T-cell (primary cell): ENCODE measurements around the gene CFAP92. TPM values are rescaled to one million over a fixed set of nuclear protein-coding genes. Genes with fewer than 3 reads are reported as not detected.
"Not testable (repeated sequence)": the region's sequence is repeated elsewhere in the genome, so short reads cannot be mapped to it uniquely, and the experiment has no call there.

Experiments used
- ATAC-seq, 4 experiments: fragments of 200-7000 bp in 3 of 4; fragments of 150-1000 bp in 1 of 4; cut with Tn5 transposase; replicated peaks in 1 of 4; 1 replicate in 3 of 4; 2 replicates in 1 of 4; pipeline ENCODE4 v1.10.0; 2021; ENCODE audit warnings: moderate library complexity in 3 of 4, mild to moderate bottlenecking in 2 of 4, moderate number of reproducible peaks in 1 of 4
- CTCF ChIA-PET, 2 donors: fragments of 300-600 bp; sonication (Branson Sonifier 250); formaldehyde crosslinking; loops; one replicate each; lab custom pipeline; 2022; ENCODE audit warnings: antibody characterized with exemption in 2 of 2; lab: Charles Lee
- POLR2A ChIA-PET, 2 donors: fragments of 300-600 bp; sonication (Branson Sonifier 250); formaldehyde crosslinking; loops; one replicate each; lab custom pipeline; 2022; ENCODE audit warnings: antibody characterized with exemption in 2 of 2; lab: Charles Lee
- DNase-seq, 35 experiments: peaks; one replicate each; pipeline versions ENCODE4 v3.0.0 to v3.0.0-alpha.2; 2013 to 2023
- H3K27ac ChIP-seq: one replicate; pipeline ENCODE4 v1.5.1; 2013; ENCODE audit warnings: low read length
- H3K27me3 ChIP-seq, 2 experiments: replicated peaks in 1 of 2; 1 replicate in 1 of 2; 2 replicates in 1 of 2; pipeline versions ENCODE4 v1.6.1 to v1.7.0; 2013; ENCODE audit warnings: low read length in 1 of 2, mixed read lengths in 1 of 2; ENCODE audit not compliant: control insufficient read depth in 2 of 2, insufficient read depth in 2 of 2; ENCODE audit errors: extremely low read depth in 1 of 2
- H3K36me3 ChIP-seq, 2 donors: 1 replicate in 1 of 2; 2 replicates in 1 of 2; pipeline versions ENCODE4 v1.6.1 to v1.7.0; 2013; ENCODE audit warnings: low read length in 1 of 2; ENCODE audit not compliant: control insufficient read depth in 2 of 2, insufficient read depth in 1 of 2; ENCODE audit errors: extremely low read depth in 1 of 2
- H3K4me1 ChIP-seq, 2 experiments: 1 replicate in 1 of 2; 2 replicates in 1 of 2; pipeline versions ENCODE4 v1.6.1 to v1.7.0; 2013; ENCODE audit warnings: low read length in 2 of 2, mixed read lengths in 1 of 2; ENCODE audit not compliant: insufficient read depth in 2 of 2, control insufficient read depth in 1 of 2; ENCODE audit errors: extremely low read depth in 1 of 2
- H3K4me3 ChIP-seq, 2 donors: 1 replicate in 1 of 2; 2 replicates in 1 of 2; pipeline versions ENCODE4 v1.5.1 to v1.7.0; 2013; ENCODE audit warnings: mild to moderate bottlenecking in 2 of 2, low read length in 1 of 2, moderate library complexity in 1 of 2; ENCODE audit not compliant: control insufficient read depth in 1 of 2; ENCODE audit errors: extremely low read depth in 1 of 2
- H3K9me3 ChIP-seq: 2 replicates; pipeline ENCODE4 v1.7.0; 2013
- H3K27ac Mint-ChIP-seq, 2 donors: one replicate each; pipeline ENCODE4 v1.8.0; 2020 to 2021; ENCODE audit warnings: mild to moderate bottlenecking in 2 of 2, mixed read lengths in 2 of 2
- H3K27me3 Mint-ChIP-seq, 2 donors: one replicate each; pipeline ENCODE4 v1.8.0; 2021 to 2022; ENCODE audit warnings: mixed read lengths in 2 of 2
- H3K36me3 Mint-ChIP-seq: one replicate; pipeline ENCODE4 v1.8.0; 2021; ENCODE audit warnings: mixed read lengths
- H3K4me1 Mint-ChIP-seq, 3 donors: one replicate each; pipeline ENCODE4 v1.8.0; 2020 to 2022; ENCODE audit warnings: mixed read lengths in 3 of 3, mild to moderate bottlenecking in 1 of 3
- H3K4me3 Mint-ChIP-seq, 3 donors: one replicate each; pipeline ENCODE4 v1.8.0; 2020 to 2022; ENCODE audit warnings: mild to moderate bottlenecking in 3 of 3, mixed read lengths in 3 of 3, moderate library complexity in 3 of 3
- H3K9me3 Mint-ChIP-seq, 3 donors: one replicate each; pipeline ENCODE4 v1.8.0; 2020 to 2022; ENCODE audit warnings: mixed read lengths in 3 of 3
- WGBS: methylation state at CpG from one replicate; pipeline ENCODE4 v1.1.5; 2013; ENCODE audit warnings: missing lambda C conversion rate; ENCODE audit not compliant: insufficient coverage; 5-methylcytosine and 5-hydroxymethylcytosine counted together
- total RNA-seq, 35 experiments: library from RNA in 6 of 35; stranded (reverse) in 6 of 35; fragments of 120-200 nt in 1 of 35; gene quantifications; one replicate each; pipeline versions ENCODE4 v1.2.1 to v1.2.4 and lab custom pipeline; 2013 to 2026

CFAP92 gene
- total RNA-seq, 5 donors from 2014 or later (not counting 1 experiment from before 2014, with no cell fraction given), result 0.13 to 0.49 (median 0.26) TPM

DNA sequence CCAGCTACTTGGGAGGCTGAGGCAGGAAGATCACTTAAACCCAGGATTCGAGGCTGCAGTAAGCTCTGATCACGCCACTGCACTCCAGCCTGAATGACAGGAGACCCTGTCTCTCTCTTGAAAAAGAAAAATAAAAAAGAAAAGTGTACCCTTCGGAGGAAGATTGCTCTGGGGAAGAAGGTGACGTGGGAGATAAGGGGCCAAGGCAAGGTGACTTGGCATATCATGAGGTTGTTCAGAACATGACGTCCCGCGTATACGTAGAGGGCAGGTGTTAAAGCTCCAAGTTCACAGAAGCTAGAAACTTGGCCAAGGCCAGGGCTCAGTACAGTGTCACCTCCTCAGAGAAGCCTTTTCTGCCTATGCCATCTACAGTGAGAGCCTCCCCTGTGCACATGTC lies 121.1 kb downstream of the CFAP92 start:
- ATAC-seq (no peak), DNase-seq (no peak)
- Mint-ChIP-seq H3K36me3 (no peaks in the 10 kb centered on the region), H3K4me1 (peaks cover 15 to 17% (median 16%) of the 10 kb centered on the region in 3 donors), H3K9me3 (no peaks in the 10 kb centered on the region), H3K27me3 (no peaks in the 10 kb centered on the region), H3K27ac (no peak overlapping the region), H3K4me3 (no peak overlapping the region)
- H3K36me3 ChIP-seq, result no peaks in the 10 kb centered on the region
- no peak overlapping the region for H3K27ac ChIP-seq
- ChIA-PET POLR2A (no interaction called here), CTCF (no interaction called here)
- no peak overlapping the region for H3K4me3 ChIP-seq
- no peaks in the 10 kb centered on the region for H3K9me3 ChIP-seq
- WGBS, result 89% methylated on average over 8 of the region's 8 CpGs
- no peaks in the 10 kb centered on the region for H3K27me3 ChIP-seq
- peaks cover 3 to 9% of the 10 kb centered on the region in 2 experiments for H3K4me1 ChIP-seq

DNA sequence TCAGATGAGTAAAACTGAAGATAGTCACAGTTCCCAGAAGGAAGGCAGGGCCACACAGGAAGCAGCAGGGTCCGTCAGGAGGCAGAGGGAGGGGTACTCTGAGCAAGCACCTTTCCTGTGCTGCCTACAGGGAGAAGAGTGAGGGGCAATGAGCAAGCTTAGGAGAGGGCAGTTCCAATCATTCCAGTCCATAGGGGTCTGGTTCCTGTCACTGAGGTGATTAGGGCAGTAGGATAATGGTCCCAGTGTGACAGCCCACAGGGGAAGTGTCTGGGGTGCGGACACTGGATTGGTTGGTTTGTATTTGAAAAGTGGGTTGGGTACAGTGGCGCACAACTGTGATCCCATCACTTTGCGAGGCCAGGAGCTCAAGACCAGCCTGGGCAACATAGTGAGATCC lies 121.6 kb downstream of the CFAP92 start:
- no peaks in the 10 kb centered on the region for H3K9me3 Mint-ChIP-seq
- H3K36me3 Mint-ChIP-seq, result no peaks in the 10 kb centered on the region
- H3K9me3 ChIP-seq, result no peaks in the 10 kb centered on the region
- no peak for DNase-seq
- H3K4me1 Mint-ChIP-seq, result peaks cover 11 to 12% (median 11%) of the 10 kb centered on the region in 3 donors
- H3K27ac Mint-ChIP-seq, result no peak overlapping the region
- peaks cover 3 to 9% of the 10 kb centered on the region in 2 experiments for H3K4me1 ChIP-seq
- no peak for ATAC-seq
- ChIA-PET POLR2A (interaction anchor here in 1 of 2 donors (0.7 kb wide), 1 partner anchor 101 kb away, joined by 4 read pairs; no protein-coding TSS in a partner anchor), CTCF (no interaction called here)
- H3K27me3 Mint-ChIP-seq, result no peaks in the 10 kb centered on the region
- no peak overlapping the region for H3K27ac ChIP-seq
- no peaks in the 10 kb centered on the region for H3K36me3 ChIP-seq
- 71% methylated on average over 2 of the region's 4 CpGs for WGBS
- H3K4me3 Mint-ChIP-seq, result no peak overlapping the region
- H3K4me3 ChIP-seq, result no peak overlapping the region
- H3K27me3 ChIP-seq, result peaks cover 0 to 3% of the 10 kb centered on the region in 2 experiments

DNA sequence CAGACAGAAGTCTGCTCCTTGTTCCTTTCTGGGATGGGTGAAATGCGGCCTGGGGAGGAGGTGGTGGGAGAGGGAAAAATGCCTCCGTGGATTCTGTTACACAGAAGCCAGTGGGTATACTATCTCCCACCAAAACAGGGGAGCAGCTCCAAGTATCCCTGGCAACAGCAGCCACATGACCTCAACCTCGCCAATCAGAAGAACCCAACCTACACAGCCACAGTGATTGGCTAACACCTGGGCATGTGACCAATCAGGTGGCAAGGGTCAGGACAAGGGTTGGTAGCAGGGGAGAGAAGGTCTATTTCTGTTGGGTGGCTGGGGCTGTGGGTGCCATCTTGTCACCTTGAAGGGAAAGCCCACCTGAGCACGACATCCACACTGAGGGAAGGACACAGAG lies 123.5 kb downstream of the CFAP92 start:
- POLR2A ChIA-PET, result interaction anchor here (0.5 to 0.6 kb wide), 2 partner anchors 129 to 285 kb away, joined by 3 to 6 read pairs; no protein-coding TSS in a partner anchor
- Mint-ChIP-seq H3K4me3 (no peak overlapping the region), H3K27me3 (no peaks in the 10 kb centered on the region), H3K4me1 (peaks cover 2 to 3% (median 2%) of the 10 kb centered on the region in 3 donors), H3K9me3 (no peaks in the 10 kb centered on the region), H3K36me3 (no peaks in the 10 kb centered on the region), H3K27ac (no peak overlapping the region)
- H3K9me3 ChIP-seq, result no peaks in the 10 kb centered on the region
- H3K4me3 ChIP-seq, result no peak overlapping the region
- H3K27me3 ChIP-seq, result peaks cover 0 to 3% of the 10 kb centered on the region in 2 experiments
- ATAC-seq (no peak), DNase-seq (no peak)
- peaks cover 0 to 2% of the 10 kb centered on the region in 2 experiments for H3K4me1 ChIP-seq
- H3K36me3 ChIP-seq, result no peaks in the 10 kb centered on the region
- CTCF ChIA-PET, result no interaction called here
- WGBS, result 83% methylated on average over 1 of the region's 4 CpGs
- no peak overlapping the region for H3K27ac ChIP-seq

DNA sequence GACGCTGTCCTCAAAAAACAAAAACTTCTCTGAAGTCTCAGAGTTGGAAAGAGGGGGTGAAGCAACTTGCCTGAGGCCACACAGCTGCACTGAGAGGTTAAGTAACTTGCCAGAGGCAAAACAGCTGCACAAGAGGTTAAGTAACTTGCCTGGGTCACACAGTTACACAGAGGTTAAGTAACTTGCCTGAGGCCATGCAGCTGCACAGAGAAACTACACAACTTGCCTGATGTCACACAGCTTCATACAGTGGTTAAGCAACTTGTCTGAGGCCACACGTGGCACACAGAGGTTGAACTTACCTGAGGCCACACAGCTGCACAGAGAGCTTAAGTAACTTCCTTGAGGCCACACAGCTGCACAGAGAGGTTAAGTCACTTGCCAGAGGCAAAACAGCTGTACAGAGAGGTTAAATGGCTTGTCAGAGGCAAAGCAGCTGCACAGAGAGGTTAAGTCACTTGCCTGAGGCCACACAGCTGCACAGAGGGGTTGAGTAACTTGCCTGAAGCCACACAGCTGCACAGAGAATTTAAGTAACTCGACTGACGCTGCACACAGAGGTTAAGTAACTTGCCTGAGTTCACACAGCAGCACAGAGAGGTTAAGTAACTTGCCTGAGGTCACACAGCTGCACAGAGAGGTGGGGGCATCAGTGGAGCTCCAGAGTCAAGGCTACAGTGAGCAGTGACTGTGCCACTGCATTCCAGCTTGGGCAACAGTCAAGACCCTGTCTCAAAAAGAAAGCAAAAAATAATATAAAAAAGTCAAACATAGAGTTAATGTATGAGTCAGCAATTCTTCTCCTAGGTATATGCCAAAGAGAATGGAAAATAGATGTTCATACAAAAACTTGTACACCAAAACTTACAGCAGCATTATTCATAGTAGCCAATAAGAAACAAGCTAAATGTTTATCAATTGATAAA lies 126.4 kb downstream of the CFAP92 start:
- Mint-ChIP-seq H3K4me1 (no peaks in the 10 kb centered on the region), H3K27ac (no peak overlapping the region), H3K36me3 (no peaks in the 10 kb centered on the region), H3K27me3 (no peaks in the 10 kb centered on the region), H3K4me3 (no peak overlapping the region), H3K9me3 (no peaks in the 10 kb centered on the region)
- H3K27ac ChIP-seq, result no peak overlapping the region
- no peaks in the 10 kb centered on the region for H3K36me3 ChIP-seq
- CTCF ChIA-PET, result interaction anchor here (0.7 to 0.9 kb wide), 2 partner anchors 11 to 15 kb away, joined by 3 read pairs; no protein-coding TSS in a partner anchor
- H3K4me3 ChIP-seq, result no peak overlapping the region
- ATAC-seq, result no peak
- DNase-seq, result no peak
- 87% methylated on average over 4 of the region's 4 CpGs for WGBS
- no peaks in the 10 kb centered on the region for H3K9me3 ChIP-seq
- POLR2A ChIA-PET, result no interaction called here
- H3K27me3 ChIP-seq, result peaks cover 0 to 3% of the 10 kb centered on the region in 2 experiments
- no peaks in the 10 kb centered on the region for H3K4me1 ChIP-seq

DNA sequence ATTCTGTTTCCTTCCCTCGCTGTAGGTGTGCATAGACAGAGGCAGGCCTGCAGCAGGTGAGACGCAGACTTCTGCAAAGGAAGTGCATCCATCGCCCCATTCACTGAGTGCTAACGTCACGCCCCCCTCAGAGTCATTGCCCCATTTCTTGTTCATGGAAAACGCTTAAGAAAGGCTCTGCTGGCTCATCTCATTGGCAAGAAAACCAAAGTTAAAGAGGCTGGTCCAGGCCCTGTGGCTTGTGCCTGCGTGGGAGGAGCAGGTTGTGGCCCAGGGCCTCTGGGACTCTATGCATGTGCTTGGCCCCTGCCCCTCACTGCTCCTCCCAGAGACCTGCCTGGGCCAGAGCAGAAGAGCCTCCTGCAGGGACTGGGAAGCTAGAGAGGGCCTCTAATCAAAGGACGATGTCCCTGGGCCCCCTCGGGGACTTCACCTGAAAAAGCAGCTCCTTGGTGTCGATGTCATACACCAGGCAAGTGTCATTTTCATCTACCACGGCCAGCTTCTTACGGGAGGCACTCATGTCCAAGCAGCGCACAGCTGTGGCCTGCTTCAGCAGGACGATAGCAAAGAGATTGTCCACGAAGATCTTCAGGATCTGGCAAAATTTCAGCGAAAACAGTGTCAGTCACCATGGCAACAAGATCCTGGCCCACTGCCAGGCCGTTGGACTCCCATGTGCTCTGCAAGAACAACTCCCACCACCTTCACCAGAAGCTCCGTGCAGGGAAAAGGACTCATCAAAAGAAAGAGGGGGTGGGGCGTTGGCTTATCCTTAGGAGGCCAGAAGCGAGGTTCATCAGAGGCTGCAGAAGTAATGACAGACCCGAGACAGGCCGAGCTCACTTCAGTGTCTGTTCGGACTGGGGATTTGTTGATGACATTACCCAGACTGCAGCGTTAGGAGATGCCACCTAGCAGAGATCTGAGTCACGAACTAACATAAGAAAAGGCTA lies 128.7 kb downstream of the CFAP92 start:
- H3K4me3 ChIP-seq, POLR2A ChIA-PET, H3K27ac Mint-ChIP-seq, DNase-seq, H3K27ac ChIP-seq, H3K4me1 ChIP-seq, H3K4me3 Mint-ChIP-seq, H3K4me1 Mint-ChIP-seq, ATAC-seq, H3K27me3 ChIP-seq, H3K9me3 ChIP-seq, H3K36me3 ChIP-seq, H3K27me3 Mint-ChIP-seq: not testable (repeated sequence)
- Mint-ChIP-seq H3K36me3 (peaks cover 10% of the 10 kb centered on the region), H3K9me3 (peaks cover 0 to 13% (median 10%) of the 10 kb centered on the region in 3 donors)
- CTCF ChIA-PET, result interaction anchor here (0.6 kb wide), 2 partner anchors 204 to 284 kb away, joined by 3 to 5 read pairs; no protein-coding TSS in a partner anchor
- WGBS, result 77% methylated on average over 9 of the region's 25 CpGs

DNA sequence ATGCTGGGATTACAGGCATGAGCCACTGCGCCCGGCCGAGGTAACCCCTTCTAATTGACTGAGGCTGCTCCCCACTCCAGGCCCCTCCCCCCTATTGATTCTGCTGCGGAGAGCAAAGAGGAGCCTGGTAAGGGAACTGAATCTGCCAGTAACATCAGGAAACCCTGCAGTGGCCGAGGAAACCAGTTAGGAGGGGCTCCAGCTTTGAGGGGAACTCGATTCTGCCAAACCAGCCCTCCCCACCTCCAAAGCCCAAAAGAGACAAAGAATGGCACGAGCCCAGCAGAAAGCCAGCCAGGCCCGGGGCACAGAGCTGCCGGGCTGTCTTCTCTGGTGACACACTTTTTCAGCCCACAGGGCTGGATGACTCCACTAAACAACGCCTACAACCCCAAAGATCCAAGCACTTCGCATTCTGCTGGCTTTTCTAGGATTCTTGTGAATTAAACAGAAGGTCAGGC lies 129.5 kb downstream of the CFAP92 start:
- H3K36me3 ChIP-seq, result peaks cover 0 to 3% of the 10 kb centered on the region in 2 donors
- Mint-ChIP-seq H3K27me3 (no peaks in the 10 kb centered on the region), H3K4me3 (no peak overlapping the region), H3K36me3 (peaks cover 10% of the 10 kb centered on the region), H3K4me1 (no peaks in the 10 kb centered on the region), H3K9me3 (peaks cover 0 to 18% (median 10%) of the 10 kb centered on the region in 3 donors), H3K27ac (no peak overlapping the region)
- WGBS, result 80% methylated on average over 6 of the region's 11 CpGs
- CTCF ChIA-PET, result no interaction called here
- H3K4me1 ChIP-seq, result no peaks in the 10 kb centered on the region
- H3K4me3 ChIP-seq, result no peak overlapping the region
- POLR2A ChIA-PET, result no interaction called here
- H3K27ac ChIP-seq, result no peak overlapping the region
- DNase-seq, result no peak
- ATAC-seq, result no peak
- no peaks in the 10 kb centered on the region for H3K9me3 ChIP-seq
- H3K27me3 ChIP-seq, result peaks cover 0 to 3% of the 10 kb centered on the region in 2 experiments
